ENCODE measurements around the gene AHSA1.

Gene AHSA1

DNA sequence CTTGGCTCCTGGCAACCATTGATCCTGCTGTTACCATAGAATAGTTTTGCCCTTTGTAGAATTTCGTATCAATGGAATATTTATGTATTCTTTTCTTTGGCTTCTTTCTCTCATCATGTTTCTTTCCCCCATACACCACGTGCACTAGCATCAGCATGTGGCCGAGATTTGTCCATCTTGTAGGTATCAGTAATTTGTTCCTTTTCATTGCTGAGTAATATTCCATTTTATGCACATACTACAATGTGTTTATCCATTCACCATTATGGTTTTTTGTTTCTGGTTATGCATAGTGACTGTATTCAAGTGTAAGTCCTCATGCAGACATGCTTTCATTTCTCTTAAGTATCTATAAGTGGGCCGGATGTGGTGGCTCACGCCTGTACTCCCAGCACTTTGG, 45.2 kb downstream of the AHSA1 start:
- H3K36me3 ChIP-seq: no peaks in the 10 kb centered on the region
- no peak for DNase-seq
- no peak overlapping the region for H3K27ac ChIP-seq
- H3K9me3 ChIP-seq (ENCODE audit: severe bottlenecking): no peaks in the 10 kb centered on the region
- TF ChIP-seq, protein P1, sequence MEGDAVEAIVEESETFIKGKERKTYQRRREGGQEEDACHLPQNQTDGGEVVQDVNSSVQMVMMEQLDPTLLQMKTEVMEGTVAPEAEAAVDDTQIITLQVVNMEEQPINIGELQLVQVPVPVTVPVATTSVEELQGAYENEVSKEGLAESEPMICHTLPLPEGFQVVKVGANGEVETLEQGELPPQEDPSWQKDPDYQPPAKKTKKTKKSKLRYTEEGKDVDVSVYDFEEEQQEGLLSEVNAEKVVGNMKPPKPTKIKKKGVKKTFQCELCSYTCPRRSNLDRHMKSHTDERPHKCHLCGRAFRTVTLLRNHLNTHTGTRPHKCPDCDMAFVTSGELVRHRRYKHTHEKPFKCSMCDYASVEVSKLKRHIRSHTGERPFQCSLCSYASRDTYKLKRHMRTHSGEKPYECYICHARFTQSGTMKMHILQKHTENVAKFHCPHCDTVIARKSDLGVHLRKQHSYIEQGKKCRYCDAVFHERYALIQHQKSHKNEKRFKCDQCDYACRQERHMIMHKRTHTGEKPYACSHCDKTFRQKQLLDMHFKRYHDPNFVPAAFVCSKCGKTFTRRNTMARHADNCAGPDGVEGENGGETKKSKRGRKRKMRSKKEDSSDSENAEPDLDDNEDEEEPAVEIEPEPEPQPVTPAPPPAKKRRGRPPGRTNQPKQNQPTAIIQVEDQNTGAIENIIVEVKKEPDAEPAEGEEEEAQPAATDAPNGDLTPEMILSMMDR (IDR thresholded peaks at IDR 0.05; ENCODE audit: low read depth, low read length): no peak
- no peak overlapping the region for H3K4me3 ChIP-seq (ENCODE audit: low read depth, low read length)
- H3K27me3 ChIP-seq (ENCODE audit: insufficient read depth, low read depth, severe bottlenecking): peaks cover 11% of the 10 kb centered on the region

DNA sequence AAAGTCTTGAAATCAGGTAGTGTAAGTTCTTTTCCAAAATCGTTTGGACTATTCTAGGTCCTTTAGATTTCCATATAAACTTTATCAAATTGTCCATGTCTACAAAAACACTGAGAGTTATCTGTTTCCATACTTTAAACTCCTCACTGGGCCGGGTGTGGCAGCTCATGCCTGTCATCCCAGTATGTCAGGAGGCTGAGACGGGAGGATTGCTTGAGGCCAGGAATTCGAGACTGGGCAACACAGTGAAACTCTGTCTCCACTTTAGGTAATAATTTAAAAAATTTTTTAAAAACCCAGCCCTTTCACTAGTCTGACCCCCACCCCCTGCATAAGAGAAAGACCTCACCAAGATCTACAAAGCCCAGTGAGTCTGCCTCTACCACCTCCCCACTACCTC, 47.1 kb downstream of the AHSA1 start:
- no peak for DNase-seq
- H3K27me3 ChIP-seq (ENCODE audit: insufficient read depth, low read depth, severe bottlenecking): no peaks in the 10 kb centered on the region
- TF ChIP-seq, protein P1 (IDR thresholded peaks at IDR 0.05; ENCODE audit: low read depth, low read length): no peak

DNA sequence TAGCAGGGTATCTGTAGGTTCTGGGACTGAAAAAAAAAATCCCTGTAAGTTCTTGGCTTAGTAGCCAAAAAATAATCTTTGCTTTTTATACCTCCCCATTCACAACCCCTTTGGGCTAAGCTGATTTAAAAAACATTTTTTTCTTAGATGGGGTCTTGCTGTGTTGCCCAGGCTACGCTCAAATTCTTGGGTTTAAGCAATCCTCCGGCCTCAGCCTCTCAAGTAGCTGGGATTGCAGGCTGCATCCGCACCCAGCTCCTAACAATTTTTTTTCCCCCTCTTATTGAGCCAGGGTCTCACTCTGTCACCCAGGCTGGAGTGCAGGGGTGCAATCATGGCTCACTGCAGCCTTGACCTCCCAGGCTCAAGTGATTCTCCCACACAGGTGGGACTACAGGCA, 49.9 kb downstream of the AHSA1 start:
- no peaks in the 10 kb centered on the region; the same call in 1 of the 2 replicates for H3K36me3 ChIP-seq
- no peak for DNase-seq
- no peak overlapping the region for H3K4me3 ChIP-seq (ENCODE audit: low read depth, low read length)
- no peaks in the 10 kb centered on the region for H3K27me3 ChIP-seq (ENCODE audit: insufficient read depth, low read depth, severe bottlenecking)
- TF ChIP-seq, protein P1 (IDR thresholded peaks at IDR 0.05; ENCODE audit: low read depth, low read length): no peak
- no peaks in the 10 kb centered on the region for H3K9me3 ChIP-seq (ENCODE audit: severe bottlenecking)
- no peak overlapping the region for H3K27ac ChIP-seq

More for the DNA sequence above, 47.1 kb downstream of the AHSA1 start:
- H3K27ac ChIP-seq: no peak overlapping the region
- no peak overlapping the region for H3K4me3 ChIP-seq (ENCODE audit: low read depth, low read length)
- H3K36me3 ChIP-seq: no peaks in the 10 kb centered on the region
- no peaks in the 10 kb centered on the region for H3K9me3 ChIP-seq (ENCODE audit: severe bottlenecking)

DNA sequence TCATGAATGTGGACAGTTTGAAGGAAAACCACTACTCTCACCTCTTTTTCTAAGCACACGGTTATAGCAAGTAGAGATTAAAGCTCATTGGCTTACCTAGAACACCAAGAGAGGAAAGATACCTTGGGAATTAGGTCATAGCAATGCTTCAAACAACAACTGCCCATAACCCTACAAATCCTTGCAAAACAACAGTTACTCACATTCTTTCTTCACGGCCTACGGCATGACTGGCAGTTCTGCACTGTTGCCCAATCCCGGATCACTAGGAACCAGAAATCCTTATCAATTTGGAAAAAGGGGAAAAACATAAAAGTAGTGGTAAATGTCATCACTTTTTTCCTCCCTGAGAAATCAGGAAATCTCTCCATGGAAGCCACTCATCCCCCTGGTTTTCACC, 50.4 kb downstream of the AHSA1 start:
- Histone ChIP-seq H3K27me3 (ENCODE audit: insufficient read depth, low read depth, severe bottlenecking) (no peaks in the 10 kb centered on the region), H3K27ac (no peak overlapping the region), H3K36me3 (no peaks in the 10 kb centered on the region; the same call in 1 of the 2 replicates), H3K9me3 (ENCODE audit: severe bottlenecking) (no peaks in the 10 kb centered on the region), H3K4me3 (ENCODE audit: low read depth, low read length) (no peak overlapping the region)
- TF ChIP-seq, protein P1 (IDR thresholded peaks at IDR 0.05; ENCODE audit: low read depth, low read length): no peak
- no peak for DNase-seq

DNA sequence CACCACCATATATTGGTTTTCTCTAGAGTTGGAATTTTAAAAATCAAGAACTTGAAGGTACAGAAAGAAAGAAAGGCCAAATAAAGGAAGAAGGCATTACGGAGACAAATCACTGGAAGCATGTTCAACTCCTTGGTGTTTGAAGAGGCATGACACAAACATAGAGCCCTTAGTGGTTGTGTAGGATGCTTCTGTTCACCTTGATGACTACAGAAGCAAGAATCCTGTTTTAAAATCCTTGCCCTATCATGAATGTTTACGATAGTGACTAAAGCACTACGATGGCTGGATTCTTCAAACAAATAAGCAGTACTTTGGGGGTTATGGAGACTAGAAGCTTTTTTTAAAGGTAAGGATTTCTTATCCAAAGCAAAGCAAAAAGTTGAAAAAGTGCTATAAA, 51.0 kb downstream of the AHSA1 start:
- Histone ChIP-seq H3K9me3 (ENCODE audit: severe bottlenecking) (no peaks in the 10 kb centered on the region), H3K4me3 (ENCODE audit: low read depth, low read length) (no peak overlapping the region), H3K27me3 (ENCODE audit: insufficient read depth, low read depth, severe bottlenecking) (no peaks in the 10 kb centered on the region), H3K36me3 (no peaks in the 10 kb centered on the region; the same call in 1 of the 2 replicates), H3K27ac (no peak overlapping the region)
- TF ChIP-seq, protein P1 (IDR thresholded peaks at IDR 0.05; ENCODE audit: low read depth, low read length): no peak
- no peak for DNase-seq

DNA sequence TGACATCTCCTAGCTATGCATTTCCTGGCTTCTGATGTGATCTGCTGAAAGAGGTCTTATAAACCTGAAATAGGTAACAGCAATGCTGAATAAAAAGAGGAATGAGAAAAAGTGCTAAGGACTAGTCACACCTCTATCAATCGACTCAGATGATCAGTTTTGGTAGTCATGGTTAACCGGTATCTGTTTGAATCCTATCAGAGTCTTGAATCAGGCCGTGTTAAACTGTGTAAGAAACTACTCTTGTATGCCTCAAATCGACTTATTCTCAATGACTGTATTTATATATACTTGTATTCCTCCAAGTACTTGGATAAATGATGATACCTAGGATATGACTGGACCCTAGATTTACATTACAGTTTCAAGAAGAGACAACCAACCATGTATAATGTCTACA, 51.5 kb downstream of the AHSA1 start:
- H3K9me3 ChIP-seq (ENCODE audit: severe bottlenecking): no peaks in the 10 kb centered on the region
- no peak overlapping the region for H3K27ac ChIP-seq
- TF ChIP-seq, protein P1 (IDR thresholded peaks at IDR 0.05; ENCODE audit: low read depth, low read length): no peak
- H3K27me3 ChIP-seq (ENCODE audit: insufficient read depth, low read depth, severe bottlenecking): no peaks in the 10 kb centered on the region
- no peaks in the 10 kb centered on the region; the same call in 1 of the 2 replicates for H3K36me3 ChIP-seq
- DNase-seq: no peak
- no peak overlapping the region for H3K4me3 ChIP-seq (ENCODE audit: low read depth, low read length)
